ENCODE data around the gene PTPN23. TPM values are rescaled to one million over a fixed set of nuclear protein-coding genes. Genes with fewer than 3 reads are reported as not detected.

The PTPN23 gene
- total and polyA plus RNA-seq, 9 of the 15 experiments (the other 6 are each of a cell fraction or from before 2014, with no cell fraction given), result 0.41 to 58.7 (median 7.2) TPM

- 0 out of 2 replicates have a peak, but pooled peaks have one; percentile 76 for TF ChIP-seq HBP1 (CRISPR knock-in tag; IDR thresholded peaks at IDR 0.05)
- TF ChIP-seq DMBX1 (CRISPR knock-in tag; IDR thresholded peaks at IDR 0.05; ENCODE audit: borderline replicate concordance), result peak; percentile 63; the same call in 1 of the 2 replicates
- TF ChIP-seq ZNF274 (IDR thresholded peaks at IDR 0.05; ENCODE audit: borderline replicate concordance, low read depth, low read length), result no peak
- peak in 2 of 3 experiments; percentile 25 to 71 for TF ChIP-seq YY1 (IDR thresholded peaks at IDR 0.05; ENCODE audit: borderline replicate concordance in 1 of 3, control insufficient read depth in 1 of 3, extremely low read depth in 1 of 3, insufficient read depth in 3 of 3, insufficient read length in 1 of 3, insufficient replicate concordance in 2 of 3, low read depth in 1 of 3, low read length in 2 of 3)
- peak; percentile 78 for TF ChIP-seq PRDM10 (IDR thresholded peaks at IDR 0.05; ENCODE audit: partially characterized antibody)
- no peak for TF ChIP-seq FOXA3 (CRISPR knock-in tag; conservative IDR thresholded peaks at IDR 0.05 in 1 of 2, IDR thresholded peaks at IDR 0.05 in 1 of 2)
- TF ChIP-seq KLF1 (tag; IDR thresholded peaks at IDR 0.05), result peak; percentile 62
- TF ChIP-seq RB1 (IDR thresholded peaks at IDR 0.05; ENCODE audit: low read depth), result peak; percentile 90
- peak in 1 of 2 experiments; percentile 57; a peak in 1 of 4 replicates for TF ChIP-seq SRF (CRISPR knock-in tag; IDR thresholded peaks at IDR 0.05)
- no peak; the same call in 1 of the 2 replicates for TF ChIP-seq SNIP1 (IDR thresholded peaks at IDR 0.05; ENCODE audit: low read depth)
- TF ChIP-seq ZNF124 (CRISPR knock-in tag; IDR thresholded peaks at IDR 0.05), result no peak
- TF ChIP-seq TAF7 (tag; IDR thresholded peaks at IDR 0.05), result peak; percentile 63; the same call in 1 of the 2 replicates
- no peak for TF ChIP-seq DLX4 (CRISPR knock-in tag; IDR thresholded peaks at IDR 0.05)
- TF ChIP-seq CREB3L1 (IDR thresholded peaks at IDR 0.05; ENCODE audit: borderline replicate concordance, low read depth), result peak; percentile 99
- no peak for TF ChIP-seq BRCA1 (IDR thresholded peaks at IDR 0.05)
- TF ChIP-seq BRCA1 (CRISPR knock-in tag; IDR thresholded peaks at IDR 0.05), result no peak
- peak; percentile 87 for TF ChIP-seq PHF8 (IDR thresholded peaks at IDR 0.05; ENCODE audit: borderline replicate concordance, low read length)
- TF ChIP-seq HNRNPLL (IDR thresholded peaks at IDR 0.05; ENCODE audit: low read depth, low read length, poor library complexity, severe bottlenecking), result peak; percentile 74
Observed at GRCh38 chr3:47380601-47381316, at the start of gene PTPN23 (continued).
